HCT116 (cell line): ENCODE data around the gene NPEPL1.

Source experiments
- CEBPB ChIP-seq: IDR thresholded peaks from 2 replicates; pipeline ENCODE4 v1.6.1; 2012; ENCODE audit warnings: low read depth
- ELF1 ChIP-seq: IDR thresholded peaks from 2 replicates; pipeline ENCODE4 v1.6.1; 2012; ENCODE audit warnings: low read depth, borderline replicate concordance
- EZH2 ChIP-seq: fragments of 200-600 bp; sonication (generic); IDR thresholded peaks from 2 replicates; pipeline ENCODE4 v1.6.1; 2017; ENCODE audit warnings: antibody characterized with exemption, mixed run types
- POLR2A ChIP-seq: IDR thresholded peaks from 2 replicates; pipeline ENCODE4 v1.7.0; 2011; ENCODE audit warnings: borderline replicate concordance; ENCODE audit not compliant: insufficient read depth, insufficient read length; ENCODE audit errors: extremely low read depth
- POLR2AphosphoS5 ChIP-seq: IDR thresholded peaks from 2 replicates; pipeline ENCODE4 v1.6.1; 2011; ENCODE audit warnings: mild to moderate bottlenecking, low read depth, low read length, moderate library complexity
- SIN3A ChIP-seq: IDR thresholded peaks from 2 replicates; pipeline ENCODE4 v1.6.1; 2012; ENCODE audit warnings: low read depth
- YY1 ChIP-seq: IDR thresholded peaks from 2 replicates; pipeline ENCODE4 v1.6.1; 2011; ENCODE audit warnings: low read length, low read depth, moderate library complexity, mild to moderate bottlenecking; ENCODE audit not compliant: insufficient replicate concordance; ENCODE audit errors: extremely low read depth
- ZNF274 ChIP-seq: fragments of 200-500 bp; sonication (Bioruptor generic); IDR thresholded peaks from 2 replicates; pipeline ENCODE4 v1.6.1; 2014; ENCODE audit warnings: mild to moderate bottlenecking, low read depth, low read length, inconsistent platforms
- TF ChIP-seq, protein P1 (sequence below), 3 experiments: fragments of 200-600 bp in 1 of 3; sonication (generic) in 1 of 3; IDR thresholded peaks in 2 of 3; conservative IDR thresholded peaks in 1 of 3; 2 replicates each; pipeline ENCODE4 v1.5.1; 2012 to 2017; ENCODE audit warnings: low read depth in 2 of 3, low read length in 2 of 3, antibody characterized with exemption in 1 of 3, borderline replicate concordance in 1 of 3, control low read depth in 1 of 3, mild to moderate bottlenecking in 1 of 3, mixed read lengths in 1 of 3, mixed run types in 1 of 3, moderate library complexity in 1 of 3; ENCODE audit not compliant: insufficient read depth in 1 of 3
- TF ChIP-seq, protein P2 (sequence below): IDR thresholded peaks from 2 replicates; pipeline ENCODE4 v1.6.1; 2012; ENCODE audit warnings: low read depth
- TF ChIP-seq, protein P3 (sequence below): IDR thresholded peaks from 2 replicates; pipeline ENCODE4 v1.6.1; 2012

DNA sequence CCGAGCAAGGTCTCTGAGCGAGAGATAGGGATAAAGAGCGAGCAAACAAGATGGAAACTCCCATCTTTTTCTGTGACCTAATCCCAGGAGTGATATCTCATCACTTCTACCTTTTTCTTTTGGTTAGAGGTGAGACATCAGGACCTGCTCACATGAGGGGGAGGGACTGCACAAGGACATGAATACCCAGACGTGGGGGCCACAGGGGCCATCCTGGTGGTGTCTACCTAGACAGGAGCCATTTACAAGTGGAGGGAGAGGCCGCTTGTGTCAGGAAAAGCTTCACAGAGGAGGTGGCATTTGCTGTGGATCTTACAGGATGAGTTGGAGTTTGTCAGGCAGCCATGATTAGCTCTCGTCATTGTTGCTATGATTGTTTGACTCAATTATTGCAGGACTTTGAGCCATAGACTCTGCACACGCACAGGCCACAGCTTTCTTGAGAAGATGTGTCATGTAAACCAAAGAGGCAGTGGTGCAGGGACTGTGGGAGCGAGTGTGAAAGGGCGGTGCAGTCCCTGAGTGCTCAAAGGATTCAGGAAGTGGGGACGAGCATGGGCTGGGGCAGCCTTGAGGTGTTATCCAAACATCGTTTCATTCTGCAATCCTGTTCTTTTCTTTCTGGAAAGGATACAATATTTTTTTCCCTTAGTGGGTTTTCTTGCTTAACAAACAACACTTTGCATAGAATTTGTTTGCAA, 7.7 kb downstream of the NPEPL1 start:
- TF ChIP-seq CEBPB (no peak), EZH2 (no peak), POLR2AphosphoS5 (no peak), YY1 (no peak), POLR2A (no peak), SIN3A (no peak), ZNF274 (no peak), ELF1 (no peak)
- TF ChIP-seq, protein P1, sequence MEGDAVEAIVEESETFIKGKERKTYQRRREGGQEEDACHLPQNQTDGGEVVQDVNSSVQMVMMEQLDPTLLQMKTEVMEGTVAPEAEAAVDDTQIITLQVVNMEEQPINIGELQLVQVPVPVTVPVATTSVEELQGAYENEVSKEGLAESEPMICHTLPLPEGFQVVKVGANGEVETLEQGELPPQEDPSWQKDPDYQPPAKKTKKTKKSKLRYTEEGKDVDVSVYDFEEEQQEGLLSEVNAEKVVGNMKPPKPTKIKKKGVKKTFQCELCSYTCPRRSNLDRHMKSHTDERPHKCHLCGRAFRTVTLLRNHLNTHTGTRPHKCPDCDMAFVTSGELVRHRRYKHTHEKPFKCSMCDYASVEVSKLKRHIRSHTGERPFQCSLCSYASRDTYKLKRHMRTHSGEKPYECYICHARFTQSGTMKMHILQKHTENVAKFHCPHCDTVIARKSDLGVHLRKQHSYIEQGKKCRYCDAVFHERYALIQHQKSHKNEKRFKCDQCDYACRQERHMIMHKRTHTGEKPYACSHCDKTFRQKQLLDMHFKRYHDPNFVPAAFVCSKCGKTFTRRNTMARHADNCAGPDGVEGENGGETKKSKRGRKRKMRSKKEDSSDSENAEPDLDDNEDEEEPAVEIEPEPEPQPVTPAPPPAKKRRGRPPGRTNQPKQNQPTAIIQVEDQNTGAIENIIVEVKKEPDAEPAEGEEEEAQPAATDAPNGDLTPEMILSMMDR (IDR thresholded peaks at IDR 0.05 in 2 of 3, conservative IDR thresholded peaks at IDR 0.05 in 1 of 3; ENCODE audit: borderline replicate concordance in 1 of 3, insufficient read depth in 1 of 3, low read depth in 2 of 3, low read length in 2 of 3): no peak
- TF ChIP-seq, protein P2, sequence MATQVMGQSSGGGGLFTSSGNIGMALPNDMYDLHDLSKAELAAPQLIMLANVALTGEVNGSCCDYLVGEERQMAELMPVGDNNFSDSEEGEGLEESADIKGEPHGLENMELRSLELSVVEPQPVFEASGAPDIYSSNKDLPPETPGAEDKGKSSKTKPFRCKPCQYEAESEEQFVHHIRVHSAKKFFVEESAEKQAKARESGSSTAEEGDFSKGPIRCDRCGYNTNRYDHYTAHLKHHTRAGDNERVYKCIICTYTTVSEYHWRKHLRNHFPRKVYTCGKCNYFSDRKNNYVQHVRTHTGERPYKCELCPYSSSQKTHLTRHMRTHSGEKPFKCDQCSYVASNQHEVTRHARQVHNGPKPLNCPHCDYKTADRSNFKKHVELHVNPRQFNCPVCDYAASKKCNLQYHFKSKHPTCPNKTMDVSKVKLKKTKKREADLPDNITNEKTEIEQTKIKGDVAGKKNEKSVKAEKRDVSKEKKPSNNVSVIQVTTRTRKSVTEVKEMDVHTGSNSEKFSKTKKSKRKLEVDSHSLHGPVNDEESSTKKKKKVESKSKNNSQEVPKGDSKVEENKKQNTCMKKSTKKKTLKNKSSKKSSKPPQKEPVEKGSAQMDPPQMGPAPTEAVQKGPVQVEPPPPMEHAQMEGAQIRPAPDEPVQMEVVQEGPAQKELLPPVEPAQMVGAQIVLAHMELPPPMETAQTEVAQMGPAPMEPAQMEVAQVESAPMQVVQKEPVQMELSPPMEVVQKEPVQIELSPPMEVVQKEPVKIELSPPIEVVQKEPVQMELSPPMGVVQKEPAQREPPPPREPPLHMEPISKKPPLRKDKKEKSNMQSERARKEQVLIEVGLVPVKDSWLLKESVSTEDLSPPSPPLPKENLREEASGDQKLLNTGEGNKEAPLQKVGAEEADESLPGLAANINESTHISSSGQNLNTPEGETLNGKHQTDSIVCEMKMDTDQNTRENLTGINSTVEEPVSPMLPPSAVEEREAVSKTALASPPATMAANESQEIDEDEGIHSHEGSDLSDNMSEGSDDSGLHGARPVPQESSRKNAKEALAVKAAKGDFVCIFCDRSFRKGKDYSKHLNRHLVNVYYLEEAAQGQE: no peak
- TF ChIP-seq, protein P3, sequence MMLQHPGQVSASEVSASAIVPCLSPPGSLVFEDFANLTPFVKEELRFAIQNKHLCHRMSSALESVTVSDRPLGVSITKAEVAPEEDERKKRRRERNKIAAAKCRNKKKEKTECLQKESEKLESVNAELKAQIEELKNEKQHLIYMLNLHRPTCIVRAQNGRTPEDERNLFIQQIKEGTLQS: no peak
